GM23338 (cell line): ENCODE measurements around the gene SSNA1. TPM values are rescaled to one million over a fixed set of nuclear protein-coding genes. Genes with fewer than 3 reads are reported as not detected.

Experiments
- ATAC-seq: fragments of 200-7000 bp; cut with Tn5 transposase; 3 replicates; pipeline ENCODE4 v1.9.1; 2020
- DNase-seq: peaks from one replicate; pipeline ENCODE4 v3.0.0-alpha.2; 2015; ENCODE audit warnings: low spot score
- H2AFZ ChIP-seq: fragments of 200-600 bp; sonication (generic); 2 replicates; pipeline ENCODE4 v1.8.0; 2016; ENCODE audit warnings: antibody characterized with exemption, mild to moderate bottlenecking, moderate library complexity
- H3F3A ChIP-seq: fragments of 200-600 bp; sonication (generic); replicated peaks from 2 replicates; pipeline ENCODE4 v1.8.0; 2017; ENCODE audit warnings: antibody characterized with exemption, mixed run types, low read depth
- H3K27ac ChIP-seq: fragments of 200-600 bp; sonication (generic); 2 replicates; pipeline ENCODE4 v1.6.1; 2016; ENCODE audit warnings: low read depth
- H3K27me3 ChIP-seq: fragments of 200-600 bp; sonication (generic); 2 replicates; pipeline ENCODE4 v1.8.0; 2016; ENCODE audit warnings: mild to moderate bottlenecking, mixed run types, moderate library complexity; ENCODE audit not compliant: insufficient read depth
- H3K36me3 ChIP-seq: fragments of 200-600 bp; sonication (generic); 2 replicates; pipeline ENCODE4 v1.8.0; 2016; ENCODE audit warnings: mild to moderate bottlenecking; ENCODE audit not compliant: insufficient read depth
- H3K4me1 ChIP-seq: fragments of 200-600 bp; sonication (generic); 2 replicates; pipeline ENCODE4 v1.8.0; 2016; ENCODE audit warnings: mild to moderate bottlenecking, moderate library complexity; ENCODE audit not compliant: insufficient read depth
- H3K4me2 ChIP-seq: fragments of 200-600 bp; sonication (generic); 2 replicates; pipeline ENCODE4 v1.7.1; 2017; ENCODE audit warnings: mixed run types
- H3K4me3 ChIP-seq: fragments of 200-600 bp; sonication (generic); 2 replicates; pipeline ENCODE4 v1.6.1; 2016; ENCODE audit warnings: mixed run types
- H3K79me2 ChIP-seq: fragments of 200-600 bp; sonication (generic); replicated peaks from 2 replicates; pipeline ENCODE4 v1.8.0; 2017; ENCODE audit warnings: mild to moderate bottlenecking; ENCODE audit not compliant: insufficient read depth
- H3K9me2 ChIP-seq: fragments of 200-600 bp; sonication (generic); 2 replicates; pipeline ENCODE4 v1.8.0; 2017; ENCODE audit not compliant: insufficient read depth
- H4K20me1 ChIP-seq: fragments of 200-600 bp; sonication (generic); replicated peaks from 2 replicates; pipeline ENCODE4 v1.8.0; 2017; ENCODE audit warnings: mild to moderate bottlenecking; ENCODE audit not compliant: insufficient read depth
- H3K27ac Mint-ChIP-seq: 2 replicates; pipeline ENCODE4 v1.8.0; 2020; ENCODE audit warnings: inconsistent platforms, mild to moderate bottlenecking, moderate library complexity, mixed read lengths
- H3K27me3 Mint-ChIP-seq: 3 replicates; pipeline ENCODE4 v1.8.0; 2022; ENCODE audit warnings: low read depth, mild to moderate bottlenecking, moderate library complexity, mixed read lengths, inconsistent platforms; ENCODE audit not compliant: insufficient read depth, poor library complexity
- H3K36me3 Mint-ChIP-seq: 3 replicates; pipeline ENCODE4 v1.8.0; 2021; ENCODE audit warnings: low read depth, mild to moderate bottlenecking, inconsistent platforms, moderate library complexity, mixed read lengths
- H3K4me1 Mint-ChIP-seq: 3 replicates; pipeline ENCODE4 v1.8.0; 2020; ENCODE audit warnings: mild to moderate bottlenecking, inconsistent platforms, mixed read lengths
- H3K4me3 Mint-ChIP-seq: 3 replicates; pipeline ENCODE4 v1.8.0; 2021; ENCODE audit warnings: moderate library complexity, mild to moderate bottlenecking, inconsistent platforms, mixed read lengths
- H3K9me3 Mint-ChIP-seq: 3 replicates; pipeline ENCODE4 v1.8.0; 2020; ENCODE audit warnings: moderate library complexity, mild to moderate bottlenecking, inconsistent platforms, mixed read lengths
- CREB1 ChIP-seq: fragments of 250-450 bp; sonication (Bioruptor Pico); IDR thresholded peaks from 2 replicates; pipeline ENCODE4 v1.5.0; 2020; ENCODE audit warnings: low read depth, mild to moderate bottlenecking, moderate library complexity
- EZH2 ChIP-seq: fragments of 200-600 bp; sonication (generic); IDR thresholded peaks from one replicate; pipeline ENCODE4 v1.8.0; 2017; ENCODE audit warnings: antibody characterized with exemption, mild to moderate bottlenecking, low read depth; ENCODE audit not compliant: unreplicated experiment
- EZH2phosphoT487 ChIP-seq: fragments of 200-600 bp; sonication (generic); IDR thresholded peaks from one replicate; pipeline ENCODE4 v1.8.1; 2018; ENCODE audit warnings: antibody characterized with exemption; ENCODE audit not compliant: unreplicated experiment
- JUNB ChIP-seq: IDR thresholded peaks from one replicate; pipeline ENCODE4 v1.6.1; 2016; ENCODE audit warnings: antibody characterized with exemption; ENCODE audit not compliant: unreplicated experiment
- NANOG ChIP-seq: IDR thresholded peaks from 2 replicates; pipeline ENCODE4 v1.6.1; 2016; ENCODE audit warnings: antibody characterized with exemption, borderline replicate concordance
- POLR2AphosphoS5 ChIP-seq: IDR thresholded peaks from 2 replicates; pipeline ENCODE4 v1.6.1; 2016; ENCODE audit warnings: antibody characterized with exemption, low read depth
- STAT1 ChIP-seq: IDR thresholded peaks from one replicate; pipeline ENCODE4 v1.6.1; 2016; ENCODE audit warnings: antibody characterized with exemption; ENCODE audit not compliant: unreplicated experiment
- ZNF114 ChIP-seq: fragments of 250-450 bp; sonication (Bioruptor Pico); IDR thresholded peaks from 2 replicates; pipeline ENCODE4 v1.5.0; 2020; ENCODE audit warnings: mild to moderate bottlenecking, moderate library complexity
- ZNF331 ChIP-seq: fragments of 250-450 bp; sonication (Bioruptor Pico); IDR thresholded peaks from 2 replicates; pipeline ENCODE4 v1.5.0; 2020; ENCODE audit warnings: low read depth, mild to moderate bottlenecking, moderate library complexity
- polyA plus RNA-seq: library from polyadenylated mRNA; unstranded; fragments of >200 nt; fragmentation: Nextera tagmentation; extraction: Ambion mirVana; gene quantifications from 2 replicates; pipeline ENCODE4 v1.2.1, GENCODE V29; 2016
- total RNA-seq: library from RNA; depleted of rRNA; stranded (reverse); fragments of >200 nt; shearing (Covaris generic); gene quantifications from 2 replicates; pipeline ENCODE4 v1.2.3, GENCODE V29; 2014
- TF ChIP-seq, protein P1 (sequence below): fragments of 250-450 bp; sonication (Bioruptor Pico); IDR thresholded peaks from 2 replicates; pipeline ENCODE4 v1.5.0; 2020; ENCODE audit warnings: mild to moderate bottlenecking, moderate library complexity
- TF ChIP-seq, protein P2 (sequence below): IDR thresholded peaks from one replicate; pipeline ENCODE4 v1.6.1; 2018; ENCODE audit warnings: antibody characterized with exemption; ENCODE audit not compliant: unreplicated experiment
- TF ChIP-seq, protein P3 (sequence below): IDR thresholded peaks from 2 replicates; pipeline ENCODE4 v1.6.1; 2016; ENCODE audit warnings: antibody characterized with exemption
- TF ChIP-seq, protein P4 (sequence below), 2 experiments: fragments of 200-600 bp in 1 of 2; sonication (generic) in 1 of 2; conservative IDR thresholded peaks; 2 replicates each; pipeline versions ENCODE4 v1.5.1 to v1.6.1; 2016 to 2017; ENCODE audit warnings: antibody characterized with exemption in 2 of 2, low read depth in 2 of 2, mild to moderate bottlenecking in 2 of 2, moderate library complexity in 1 of 2

SSNA1 gene
- total and polyA plus RNA-seq, 2 experiments from 2014 or later, result 132 to 154 TPM

DNA sequence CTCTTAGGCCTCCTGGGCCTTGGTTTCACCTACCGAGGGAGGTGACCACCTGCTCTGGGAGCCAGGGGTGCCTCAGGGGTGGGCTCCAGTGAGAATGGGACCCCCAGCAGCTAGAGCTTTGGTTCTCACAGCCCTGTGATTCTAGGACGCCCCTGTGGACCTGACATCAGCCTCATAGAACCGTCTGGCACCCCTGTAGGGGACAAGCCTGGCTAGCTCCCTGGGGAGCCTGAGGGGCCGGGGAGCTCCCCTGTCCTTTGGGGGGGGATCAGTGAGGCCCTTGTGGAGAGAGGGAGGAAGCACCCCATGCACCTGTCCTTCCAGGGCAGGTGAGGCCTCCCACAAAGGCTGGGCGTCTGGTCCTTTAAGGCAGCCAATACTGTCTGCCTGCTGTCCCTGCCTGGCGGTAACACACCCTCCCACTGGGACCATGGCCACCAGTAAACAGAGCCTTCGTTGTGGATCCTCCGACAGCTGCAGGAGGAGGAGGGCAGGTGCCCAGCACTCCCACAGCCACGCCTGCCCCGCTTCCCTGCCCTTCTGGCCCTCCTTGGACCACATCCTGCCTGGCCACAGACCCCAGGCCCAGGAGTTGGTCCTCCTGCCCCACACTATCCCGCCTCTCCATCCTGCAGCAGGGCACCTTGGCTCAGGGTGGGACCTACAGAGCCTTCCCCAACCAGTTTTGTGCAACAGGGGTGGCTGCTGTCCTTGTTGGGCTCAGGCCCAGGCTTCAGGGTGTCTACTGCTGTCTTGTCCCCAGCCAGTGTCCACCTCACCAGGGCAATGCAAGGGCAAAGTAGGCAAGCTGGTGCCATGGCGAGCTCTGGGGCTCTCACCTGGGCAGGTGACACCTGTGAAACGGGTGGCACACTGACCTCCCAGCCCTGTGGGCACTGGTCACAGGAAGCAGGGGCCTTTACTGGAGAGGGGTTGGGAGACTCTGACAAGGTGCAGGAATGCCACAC is 49.6 kb downstream of the SSNA1 start:
- peak overlapping the region; percentile 42; the same call in 1 of the 3 replicates for H3K4me3 Mint-ChIP-seq
- Histone ChIP-seq H3K4me2 (no peak overlapping the region), H3K9me2 (no peaks in the 10 kb centered on the region), H3K36me3 (no peaks in the 10 kb centered on the region), H4K20me1 (peaks cover 14% of the 10 kb centered on the region), H3K4me3 (no peak overlapping the region), H3F3A (0 out of 2 replicates have a peak, but pooled peaks cover 14% of the 10 kb centered on the region), H3K4me1 (peaks cover 16% of the 10 kb centered on the region; the same call in 1 of the 2 replicates), H3K79me2 (peaks cover 29% of the 10 kb centered on the region), H3K27me3 (no peaks in the 10 kb centered on the region), H3K27ac (no peak overlapping the region), H2AFZ (no peak overlapping the region)
- H3K4me1 Mint-ChIP-seq, result peaks cover 26% of the 10 kb centered on the region
- ATAC-seq, result no peak
- peaks cover 18% of the 10 kb centered on the region for H3K27me3 Mint-ChIP-seq
- TF ChIP-seq EZH2phosphoT487, result no peak
- TF ChIP-seq, protein P1, sequence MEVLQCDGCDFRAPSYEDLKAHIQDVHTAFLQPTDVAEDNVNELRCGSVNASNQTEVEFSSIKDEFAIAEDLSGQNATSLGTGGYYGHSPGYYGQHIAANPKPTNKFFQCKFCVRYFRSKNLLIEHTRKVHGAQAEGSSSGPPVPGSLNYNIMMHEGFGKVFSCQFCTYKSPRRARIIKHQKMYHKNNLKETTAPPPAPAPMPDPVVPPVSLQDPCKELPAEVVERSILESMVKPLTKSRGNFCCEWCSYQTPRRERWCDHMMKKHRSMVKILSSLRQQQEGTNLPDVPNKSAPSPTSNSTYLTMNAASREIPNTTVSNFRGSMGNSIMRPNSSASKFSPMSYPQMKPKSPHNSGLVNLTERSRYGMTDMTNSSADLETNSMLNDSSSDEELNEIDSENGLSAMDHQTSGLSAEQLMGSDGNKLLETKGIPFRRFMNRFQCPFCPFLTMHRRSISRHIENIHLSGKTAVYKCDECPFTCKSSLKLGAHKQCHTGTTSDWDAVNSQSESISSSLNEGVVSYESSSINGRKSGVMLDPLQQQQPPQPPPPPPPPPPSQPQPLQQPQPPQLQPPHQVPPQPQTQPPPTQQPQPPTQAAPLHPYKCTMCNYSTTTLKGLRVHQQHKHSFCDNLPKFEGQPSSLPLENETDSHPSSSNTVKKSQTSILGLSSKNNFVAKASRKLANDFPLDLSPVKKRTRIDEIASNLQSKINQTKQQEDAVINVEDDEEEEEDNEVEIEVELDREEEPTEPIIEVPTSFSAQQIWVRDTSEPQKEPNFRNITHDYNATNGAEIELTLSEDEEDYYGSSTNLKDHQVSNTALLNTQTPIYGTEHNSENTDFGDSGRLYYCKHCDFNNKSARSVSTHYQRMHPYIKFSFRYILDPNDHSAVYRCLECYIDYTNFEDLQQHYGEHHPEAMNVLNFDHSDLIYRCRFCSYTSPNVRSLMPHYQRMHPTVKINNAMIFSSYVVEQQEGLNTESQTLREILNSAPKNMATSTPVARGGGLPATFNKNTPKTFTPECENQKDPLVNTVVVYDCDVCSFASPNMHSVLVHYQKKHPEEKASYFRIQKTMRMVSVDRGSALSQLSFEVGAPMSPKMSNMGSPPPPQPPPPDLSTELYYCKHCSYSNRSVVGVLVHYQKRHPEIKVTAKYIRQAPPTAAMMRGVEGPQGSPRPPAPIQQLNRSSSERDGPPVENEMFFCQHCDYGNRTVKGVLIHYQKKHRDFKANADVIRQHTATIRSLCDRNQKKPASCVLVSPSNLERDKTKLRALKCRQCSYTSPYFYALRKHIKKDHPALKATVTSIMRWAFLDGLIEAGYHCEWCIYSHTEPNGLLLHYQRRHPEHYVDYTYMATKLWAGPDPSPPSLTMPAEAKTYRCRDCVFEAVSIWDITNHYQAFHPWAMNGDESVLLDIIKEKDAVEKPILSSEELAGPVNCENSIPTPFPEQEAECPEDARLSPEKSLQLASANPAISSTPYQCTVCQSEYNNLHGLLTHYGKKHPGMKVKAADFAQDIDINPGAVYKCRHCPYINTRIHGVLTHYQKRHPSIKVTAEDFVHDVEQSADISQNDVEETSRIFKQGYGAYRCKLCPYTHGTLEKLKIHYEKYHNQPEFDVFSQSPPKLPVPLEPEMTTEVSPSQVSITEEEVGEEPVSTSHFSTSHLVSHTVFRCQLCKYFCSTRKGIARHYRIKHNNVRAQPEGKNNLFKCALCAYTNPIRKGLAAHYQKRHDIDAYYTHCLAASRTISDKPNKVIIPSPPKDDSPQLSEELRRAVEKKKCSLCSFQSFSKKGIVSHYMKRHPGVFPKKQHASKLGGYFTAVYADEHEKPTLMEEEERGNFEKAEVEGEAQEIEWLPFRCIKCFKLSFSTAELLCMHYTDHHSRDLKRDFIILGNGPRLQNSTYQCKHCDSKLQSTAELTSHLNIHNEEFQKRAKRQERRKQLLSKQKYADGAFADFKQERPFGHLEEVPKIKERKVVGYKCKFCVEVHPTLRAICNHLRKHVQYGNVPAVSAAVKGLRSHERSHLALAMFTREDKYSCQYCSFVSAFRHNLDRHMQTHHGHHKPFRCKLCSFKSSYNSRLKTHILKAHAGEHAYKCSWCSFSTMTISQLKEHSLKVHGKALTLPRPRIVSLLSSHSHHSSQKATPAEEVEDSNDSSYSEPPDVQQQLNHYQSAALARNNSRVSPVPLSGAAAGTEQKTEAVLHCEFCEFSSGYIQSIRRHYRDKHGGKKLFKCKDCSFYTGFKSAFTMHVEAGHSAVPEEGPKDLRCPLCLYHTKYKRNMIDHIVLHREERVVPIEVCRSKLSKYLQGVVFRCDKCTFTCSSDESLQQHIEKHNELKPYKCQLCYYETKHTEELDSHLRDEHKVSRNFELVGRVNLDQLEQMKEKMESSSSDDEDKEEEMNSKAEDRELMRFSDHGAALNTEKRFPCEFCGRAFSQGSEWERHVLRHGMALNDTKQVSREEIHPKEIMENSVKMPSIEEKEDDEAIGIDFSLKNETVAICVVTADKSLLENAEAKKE (CRISPR knock-in tag), result no peak
- TF ChIP-seq JUNB, result no peak
- TF ChIP-seq EZH2, result no peak
- TF ChIP-seq, protein P2, sequence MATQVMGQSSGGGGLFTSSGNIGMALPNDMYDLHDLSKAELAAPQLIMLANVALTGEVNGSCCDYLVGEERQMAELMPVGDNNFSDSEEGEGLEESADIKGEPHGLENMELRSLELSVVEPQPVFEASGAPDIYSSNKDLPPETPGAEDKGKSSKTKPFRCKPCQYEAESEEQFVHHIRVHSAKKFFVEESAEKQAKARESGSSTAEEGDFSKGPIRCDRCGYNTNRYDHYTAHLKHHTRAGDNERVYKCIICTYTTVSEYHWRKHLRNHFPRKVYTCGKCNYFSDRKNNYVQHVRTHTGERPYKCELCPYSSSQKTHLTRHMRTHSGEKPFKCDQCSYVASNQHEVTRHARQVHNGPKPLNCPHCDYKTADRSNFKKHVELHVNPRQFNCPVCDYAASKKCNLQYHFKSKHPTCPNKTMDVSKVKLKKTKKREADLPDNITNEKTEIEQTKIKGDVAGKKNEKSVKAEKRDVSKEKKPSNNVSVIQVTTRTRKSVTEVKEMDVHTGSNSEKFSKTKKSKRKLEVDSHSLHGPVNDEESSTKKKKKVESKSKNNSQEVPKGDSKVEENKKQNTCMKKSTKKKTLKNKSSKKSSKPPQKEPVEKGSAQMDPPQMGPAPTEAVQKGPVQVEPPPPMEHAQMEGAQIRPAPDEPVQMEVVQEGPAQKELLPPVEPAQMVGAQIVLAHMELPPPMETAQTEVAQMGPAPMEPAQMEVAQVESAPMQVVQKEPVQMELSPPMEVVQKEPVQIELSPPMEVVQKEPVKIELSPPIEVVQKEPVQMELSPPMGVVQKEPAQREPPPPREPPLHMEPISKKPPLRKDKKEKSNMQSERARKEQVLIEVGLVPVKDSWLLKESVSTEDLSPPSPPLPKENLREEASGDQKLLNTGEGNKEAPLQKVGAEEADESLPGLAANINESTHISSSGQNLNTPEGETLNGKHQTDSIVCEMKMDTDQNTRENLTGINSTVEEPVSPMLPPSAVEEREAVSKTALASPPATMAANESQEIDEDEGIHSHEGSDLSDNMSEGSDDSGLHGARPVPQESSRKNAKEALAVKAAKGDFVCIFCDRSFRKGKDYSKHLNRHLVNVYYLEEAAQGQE, result no peak
- no peak for TF ChIP-seq ZNF114 (CRISPR knock-in tag)
- TF ChIP-seq POLR2AphosphoS5, result no peak; the same call in 1 of the 2 replicates
- no peak for TF ChIP-seq NANOG
- TF ChIP-seq CREB1 (CRISPR knock-in tag), result no peak
- TF ChIP-seq, protein P3, sequence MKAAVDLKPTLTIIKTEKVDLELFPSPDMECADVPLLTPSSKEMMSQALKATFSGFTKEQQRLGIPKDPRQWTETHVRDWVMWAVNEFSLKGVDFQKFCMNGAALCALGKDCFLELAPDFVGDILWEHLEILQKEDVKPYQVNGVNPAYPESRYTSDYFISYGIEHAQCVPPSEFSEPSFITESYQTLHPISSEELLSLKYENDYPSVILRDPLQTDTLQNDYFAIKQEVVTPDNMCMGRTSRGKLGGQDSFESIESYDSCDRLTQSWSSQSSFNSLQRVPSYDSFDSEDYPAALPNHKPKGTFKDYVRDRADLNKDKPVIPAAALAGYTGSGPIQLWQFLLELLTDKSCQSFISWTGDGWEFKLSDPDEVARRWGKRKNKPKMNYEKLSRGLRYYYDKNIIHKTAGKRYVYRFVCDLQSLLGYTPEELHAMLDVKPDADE, result no peak
- no peak for TF ChIP-seq STAT1
- TF ChIP-seq ZNF331 (CRISPR knock-in tag), result no peak
- TF ChIP-seq, protein P4, sequence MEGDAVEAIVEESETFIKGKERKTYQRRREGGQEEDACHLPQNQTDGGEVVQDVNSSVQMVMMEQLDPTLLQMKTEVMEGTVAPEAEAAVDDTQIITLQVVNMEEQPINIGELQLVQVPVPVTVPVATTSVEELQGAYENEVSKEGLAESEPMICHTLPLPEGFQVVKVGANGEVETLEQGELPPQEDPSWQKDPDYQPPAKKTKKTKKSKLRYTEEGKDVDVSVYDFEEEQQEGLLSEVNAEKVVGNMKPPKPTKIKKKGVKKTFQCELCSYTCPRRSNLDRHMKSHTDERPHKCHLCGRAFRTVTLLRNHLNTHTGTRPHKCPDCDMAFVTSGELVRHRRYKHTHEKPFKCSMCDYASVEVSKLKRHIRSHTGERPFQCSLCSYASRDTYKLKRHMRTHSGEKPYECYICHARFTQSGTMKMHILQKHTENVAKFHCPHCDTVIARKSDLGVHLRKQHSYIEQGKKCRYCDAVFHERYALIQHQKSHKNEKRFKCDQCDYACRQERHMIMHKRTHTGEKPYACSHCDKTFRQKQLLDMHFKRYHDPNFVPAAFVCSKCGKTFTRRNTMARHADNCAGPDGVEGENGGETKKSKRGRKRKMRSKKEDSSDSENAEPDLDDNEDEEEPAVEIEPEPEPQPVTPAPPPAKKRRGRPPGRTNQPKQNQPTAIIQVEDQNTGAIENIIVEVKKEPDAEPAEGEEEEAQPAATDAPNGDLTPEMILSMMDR (conservative IDR thresholded peaks at IDR 0.05; ENCODE audit: low read depth in 2 of 2), result no peak
- H3K9me3 Mint-ChIP-seq, result no peaks in the 10 kb centered on the region
- DNase-seq, result no peak
- H3K27ac Mint-ChIP-seq, result no peak overlapping the region
- H3K36me3 Mint-ChIP-seq, result peaks cover 19% of the 10 kb centered on the region
